Measurements from ENCODE around the gene TINAG.

DNA sequence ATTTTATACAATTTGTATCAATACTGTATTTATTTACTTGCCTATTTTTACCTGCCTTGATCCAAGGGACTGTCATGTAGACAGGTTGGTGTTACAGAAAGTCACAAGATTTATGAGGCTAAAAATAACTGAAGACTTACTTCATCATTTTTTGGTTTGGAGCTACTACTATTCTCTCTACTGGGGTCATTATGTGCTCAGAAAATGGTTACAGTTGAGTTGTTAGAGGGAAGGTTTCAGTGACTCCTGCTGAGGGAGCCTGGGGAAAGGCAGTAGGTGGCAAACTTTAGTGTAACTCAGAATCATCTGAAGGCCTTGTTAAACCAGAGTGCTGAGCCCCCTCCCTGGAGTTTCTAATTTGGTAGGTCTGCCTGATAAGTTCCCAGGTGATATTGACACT is 118.8 kb downstream of the TINAG start:
- TF ChIP-seq EZH2 (IDR thresholded peaks at IDR 0.05; ENCODE audit: low read length, unreplicated experiment), result no peak
- TF ChIP-seq, protein P1, sequence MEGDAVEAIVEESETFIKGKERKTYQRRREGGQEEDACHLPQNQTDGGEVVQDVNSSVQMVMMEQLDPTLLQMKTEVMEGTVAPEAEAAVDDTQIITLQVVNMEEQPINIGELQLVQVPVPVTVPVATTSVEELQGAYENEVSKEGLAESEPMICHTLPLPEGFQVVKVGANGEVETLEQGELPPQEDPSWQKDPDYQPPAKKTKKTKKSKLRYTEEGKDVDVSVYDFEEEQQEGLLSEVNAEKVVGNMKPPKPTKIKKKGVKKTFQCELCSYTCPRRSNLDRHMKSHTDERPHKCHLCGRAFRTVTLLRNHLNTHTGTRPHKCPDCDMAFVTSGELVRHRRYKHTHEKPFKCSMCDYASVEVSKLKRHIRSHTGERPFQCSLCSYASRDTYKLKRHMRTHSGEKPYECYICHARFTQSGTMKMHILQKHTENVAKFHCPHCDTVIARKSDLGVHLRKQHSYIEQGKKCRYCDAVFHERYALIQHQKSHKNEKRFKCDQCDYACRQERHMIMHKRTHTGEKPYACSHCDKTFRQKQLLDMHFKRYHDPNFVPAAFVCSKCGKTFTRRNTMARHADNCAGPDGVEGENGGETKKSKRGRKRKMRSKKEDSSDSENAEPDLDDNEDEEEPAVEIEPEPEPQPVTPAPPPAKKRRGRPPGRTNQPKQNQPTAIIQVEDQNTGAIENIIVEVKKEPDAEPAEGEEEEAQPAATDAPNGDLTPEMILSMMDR (conservative IDR thresholded peaks at IDR 0.05; ENCODE audit: low read depth, low read length), result no peak
- TF ChIP-seq EZH2phosphoT487 (IDR thresholded peaks at IDR 0.05; ENCODE audit: borderline replicate concordance, low read length), result no peak

All from PC-3 (cell line).